Stimulated activated memory B cell treated with anti-CD40 and anti-IgM and Interleukin-4, amounts not matched to agents 10 μg/mL and 1 μg/mL and 100 μg/mL, for 72 hours (primary cell): ENCODE results near the gene IL27RA.
A peak's percentile ranks its signal among the peaks of the same experiment; 100 is the strongest.

Experiments
- ATAC-seq: fragments of 150-1000 bp; cut with Tn5 transposase; 2 replicates; pipeline ENCODE4 v1.10.0; 2021
- H3K27ac Mint-ChIP-seq: one replicate; pipeline ENCODE4 v1.8.0; 2022; ENCODE audit warnings: mild to moderate bottlenecking, mixed read lengths
- H3K27me3 Mint-ChIP-seq: one replicate; pipeline ENCODE4 v1.8.0; 2022; ENCODE audit warnings: mixed read lengths
- H3K36me3 Mint-ChIP-seq: one replicate; pipeline ENCODE4 v1.8.0; 2022; ENCODE audit warnings: mixed read lengths
- H3K4me1 Mint-ChIP-seq: one replicate; pipeline ENCODE4 v1.8.0; 2022; ENCODE audit warnings: mixed read lengths
- H3K4me3 Mint-ChIP-seq: one replicate; pipeline ENCODE4 v1.8.0; 2022; ENCODE audit warnings: mild to moderate bottlenecking, moderate library complexity, mixed read lengths
- H3K9me3 Mint-ChIP-seq: one replicate; pipeline ENCODE4 v1.8.0; 2022; ENCODE audit warnings: mixed read lengths

The IL27RA gene

DNA sequence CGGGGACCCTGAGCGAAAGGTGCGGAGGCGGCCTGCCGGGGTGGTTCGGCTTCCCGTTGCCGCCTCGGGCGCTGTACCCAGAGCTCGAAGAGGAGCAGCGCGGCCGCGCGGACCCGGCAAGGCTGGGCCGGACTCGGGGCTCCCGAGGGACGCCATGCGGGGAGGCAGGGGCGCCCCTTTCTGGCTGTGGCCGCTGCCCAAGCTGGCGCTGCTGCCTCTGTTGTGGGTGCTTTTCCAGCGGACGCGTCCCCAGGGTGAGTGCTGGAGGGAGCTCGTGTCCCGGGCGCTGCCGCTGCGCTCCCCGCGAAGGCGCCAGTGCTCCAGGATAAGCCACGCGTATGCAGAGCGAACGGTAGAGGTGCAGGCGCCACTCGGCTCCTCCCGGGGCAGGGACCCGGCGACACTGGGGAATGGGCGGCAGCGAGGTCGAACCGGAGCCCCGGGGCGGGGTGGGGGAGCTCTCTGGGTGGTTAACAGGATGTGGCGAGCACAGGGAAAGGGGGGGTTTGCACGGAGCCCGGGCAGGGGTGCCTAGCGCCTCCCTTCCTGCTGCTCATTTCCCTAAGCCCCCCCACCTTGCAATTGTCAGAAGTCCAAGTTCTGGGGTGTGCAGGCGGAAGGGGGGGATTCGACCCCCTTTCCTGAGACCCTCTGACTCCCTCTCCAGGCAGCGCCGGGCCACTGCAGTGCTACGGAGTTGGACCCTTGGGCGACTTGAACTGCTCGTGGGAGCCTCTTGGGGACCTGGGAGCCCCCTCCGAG is at the start of gene IL27RA:
TSS of gene IL27RA (plus strand) at position 44 of the 762 bp plus-strand sequence. CDS start at position 155, 111 bp downstream.
- peaks cover 11% of the 10 kb centered on the region for H3K36me3 Mint-ChIP-seq
- peak within 1 kb of the TSS; percentile 98 for H3K27ac Mint-ChIP-seq
- H3K27me3 Mint-ChIP-seq = no peaks in the 10 kb centered on the region
- H3K4me3 Mint-ChIP-seq = peak within 1 kb of the TSS; percentile 96
- peak; percentile 88 for ATAC-seq
- peaks cover 43% of the 10 kb centered on the region for H3K4me1 Mint-ChIP-seq
- no peaks in the 10 kb centered on the region for H3K9me3 Mint-ChIP-seq

DNA sequence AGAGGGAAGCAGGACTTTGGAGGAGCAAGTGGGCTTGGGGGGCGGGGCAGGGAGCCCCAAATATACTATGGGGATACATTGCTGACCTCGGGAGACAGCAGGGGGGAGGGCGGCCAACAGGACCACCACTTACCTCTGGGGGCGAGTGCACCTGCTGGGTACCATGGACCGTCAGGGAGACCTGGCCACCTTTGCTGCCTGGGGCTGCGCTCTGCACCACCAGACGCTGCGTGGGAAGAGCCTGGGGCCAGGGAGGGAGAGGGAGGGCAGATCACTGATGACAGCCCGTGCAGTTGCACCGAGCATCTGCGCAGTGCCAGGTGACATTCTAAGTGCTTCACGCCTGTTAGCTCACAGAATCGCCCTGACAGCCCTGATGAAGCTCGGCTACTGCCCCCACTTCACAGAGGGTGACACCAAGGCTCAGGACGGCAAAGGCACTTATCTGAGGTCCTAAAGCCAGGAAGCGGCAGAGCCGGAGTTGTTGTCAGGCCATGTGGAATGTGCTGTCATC is 49.5 kb upstream of the IL27RA start:
- Mint-ChIP-seq H3K27ac (peak overlapping the region; percentile 91), H3K27me3 (no peaks in the 10 kb centered on the region), H3K4me3 (peak overlapping the region; percentile 66), H3K4me1 (peaks cover 71% of the 10 kb centered on the region), H3K9me3 (no peaks in the 10 kb centered on the region), H3K36me3 (no peaks in the 10 kb centered on the region)
- no peak for ATAC-seq

DNA sequence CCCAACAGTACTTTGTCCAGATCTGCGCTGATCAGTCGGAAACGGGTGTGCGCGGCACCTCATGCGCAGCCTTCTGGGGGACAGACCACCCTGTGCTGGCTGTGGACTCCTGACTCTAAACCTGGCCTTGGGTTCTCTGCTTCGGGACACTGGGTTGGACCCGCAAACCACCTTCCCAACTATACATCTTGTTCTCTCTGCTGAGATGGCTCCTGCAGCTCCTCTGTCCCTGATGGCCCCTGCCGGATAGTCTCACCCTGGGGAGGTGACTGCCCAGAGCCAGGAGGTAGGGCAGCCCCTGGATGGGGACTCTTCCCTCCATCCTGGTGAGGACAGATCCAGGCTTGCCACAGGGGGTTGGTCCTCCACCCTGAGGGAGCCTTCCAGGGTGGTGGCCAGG is 48.8 kb upstream of the IL27RA start:
- ATAC-seq = no peak

DNA sequence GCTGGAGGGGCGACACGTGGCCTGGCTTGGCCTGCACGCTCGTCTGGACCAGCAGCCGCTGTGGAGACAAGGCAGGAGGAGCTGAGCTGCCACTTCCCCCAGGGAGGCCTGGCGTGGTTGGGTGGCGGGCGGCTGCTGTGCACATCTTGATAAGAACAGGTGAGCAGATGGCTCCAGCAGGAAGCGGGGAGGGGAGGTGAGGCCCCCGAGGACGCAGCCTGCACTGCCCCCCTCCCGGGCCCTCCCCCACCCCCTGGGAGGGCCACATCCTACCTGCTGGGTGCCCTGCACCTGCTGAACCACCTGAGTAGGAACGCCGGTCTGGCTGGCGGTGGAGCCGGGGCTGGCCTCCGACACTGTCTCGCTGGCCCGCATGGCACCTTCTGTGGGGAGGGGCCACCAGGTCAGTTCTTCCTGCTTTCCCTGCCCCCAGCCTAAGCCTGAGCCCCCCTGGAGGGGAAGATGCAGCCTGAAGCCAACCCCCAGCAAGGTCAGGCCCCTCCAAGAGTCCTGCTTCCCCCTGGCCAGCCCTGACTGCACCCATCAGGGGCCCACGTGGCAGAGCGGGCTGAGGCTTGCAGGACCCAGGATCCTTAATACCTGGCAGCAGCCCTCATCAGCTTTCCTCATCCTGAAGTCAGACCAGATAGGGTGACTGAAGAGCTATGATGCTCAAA is 48.2 kb upstream of the IL27RA start:
- Mint-ChIP-seq H3K36me3 (no peaks in the 10 kb centered on the region), H3K27me3 (no peaks in the 10 kb centered on the region), H3K4me1 (peaks cover 78% of the 10 kb centered on the region), H3K27ac (peak overlapping the region; percentile 92), H3K4me3 (peak overlapping the region; percentile 31), H3K9me3 (no peaks in the 10 kb centered on the region)
- peak; percentile 0 for ATAC-seq

More for the DNA sequence above, 48.8 kb upstream of the IL27RA start:
- Mint-ChIP-seq H3K27me3 (no peaks in the 10 kb centered on the region), H3K9me3 (no peaks in the 10 kb centered on the region), H3K4me1 (peaks cover 78% of the 10 kb centered on the region), H3K4me3 (no peak overlapping the region), H3K36me3 (no peaks in the 10 kb centered on the region), H3K27ac (peak overlapping the region; percentile 92)

GRCh38 chr19:13984186-13984585 is 47.4 kb upstream of the IL27RA start:
- Mint-ChIP-seq H3K4me1 (peaks cover 82% of the 10 kb centered on the region), H3K27ac (peak overlapping the region; percentile 92)
- no peak for ATAC-seq

DNA sequence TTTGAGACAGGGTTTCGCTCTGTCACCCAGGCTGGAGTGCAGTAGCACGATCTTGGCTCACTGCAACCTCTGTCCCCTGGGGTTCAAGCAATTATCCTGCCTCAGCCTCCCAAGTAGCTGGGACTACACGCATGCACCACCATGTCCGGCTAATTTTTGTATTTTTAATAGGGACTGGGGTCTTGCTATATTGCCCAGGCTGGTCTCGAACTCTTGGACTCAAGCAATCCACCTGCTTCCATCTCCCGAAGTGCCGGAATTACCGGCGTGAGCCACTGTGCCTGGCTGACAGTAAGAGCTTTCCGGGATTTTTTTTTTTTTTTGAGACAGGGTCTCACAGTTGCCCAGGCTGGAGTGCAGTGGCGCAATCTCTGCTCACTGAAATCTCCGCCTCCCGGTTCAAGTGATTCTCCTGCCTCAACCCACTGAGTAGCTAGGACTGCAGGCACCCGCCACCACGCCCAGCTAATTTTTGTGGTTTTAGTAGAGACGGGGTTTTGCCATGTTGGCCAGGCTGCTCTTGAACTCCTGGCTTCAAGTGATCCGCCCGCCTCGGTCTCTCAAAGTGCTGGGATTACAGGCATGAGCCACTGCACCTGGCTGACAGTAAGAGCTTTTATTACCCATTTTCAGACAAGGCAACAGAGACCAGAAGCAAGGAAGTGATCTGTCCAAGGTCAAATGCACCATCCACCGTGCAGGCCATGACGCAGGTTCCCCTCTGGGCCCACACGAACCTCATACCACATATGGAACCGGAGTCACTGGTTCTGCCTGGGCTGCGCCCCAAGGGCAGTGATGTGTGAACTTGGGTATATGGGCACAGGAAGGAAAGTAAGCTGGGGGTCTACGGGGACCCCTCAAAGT is 46.5 kb upstream of the IL27RA start:
- Mint-ChIP-seq H3K4me1 (peaks cover 80% of the 10 kb centered on the region), H3K9me3 (no peaks in the 10 kb centered on the region), H3K27ac (peak overlapping the region; percentile 92), H3K4me3 (peak overlapping the region; percentile 45), H3K27me3 (no peaks in the 10 kb centered on the region), H3K36me3 (peaks cover 17% of the 10 kb centered on the region)
- peak; percentile 66 for ATAC-seq

More at GRCh38 chr19:13984186-13984585, 47.4 kb upstream of the IL27RA start:
- H3K9me3 Mint-ChIP-seq = no peaks in the 10 kb centered on the region
- no peaks in the 10 kb centered on the region for H3K27me3 Mint-ChIP-seq
- peaks cover 8% of the 10 kb centered on the region for H3K36me3 Mint-ChIP-seq
- H3K4me3 Mint-ChIP-seq = no peak overlapping the region

GRCh38 chr19:13985771-13986347 is 45.7 kb upstream of the IL27RA start:
- ATAC-seq = peak; percentile 51
- H3K4me1 Mint-ChIP-seq = peaks cover 81% of the 10 kb centered on the region
- peaks cover 24% of the 10 kb centered on the region for H3K36me3 Mint-ChIP-seq
- no peaks in the 10 kb centered on the region for H3K27me3 Mint-ChIP-seq
- no peaks in the 10 kb centered on the region for H3K9me3 Mint-ChIP-seq
- peak overlapping the region; percentile 92 for H3K27ac Mint-ChIP-seq
- peak overlapping the region; percentile 45 for H3K4me3 Mint-ChIP-seq

DNA sequence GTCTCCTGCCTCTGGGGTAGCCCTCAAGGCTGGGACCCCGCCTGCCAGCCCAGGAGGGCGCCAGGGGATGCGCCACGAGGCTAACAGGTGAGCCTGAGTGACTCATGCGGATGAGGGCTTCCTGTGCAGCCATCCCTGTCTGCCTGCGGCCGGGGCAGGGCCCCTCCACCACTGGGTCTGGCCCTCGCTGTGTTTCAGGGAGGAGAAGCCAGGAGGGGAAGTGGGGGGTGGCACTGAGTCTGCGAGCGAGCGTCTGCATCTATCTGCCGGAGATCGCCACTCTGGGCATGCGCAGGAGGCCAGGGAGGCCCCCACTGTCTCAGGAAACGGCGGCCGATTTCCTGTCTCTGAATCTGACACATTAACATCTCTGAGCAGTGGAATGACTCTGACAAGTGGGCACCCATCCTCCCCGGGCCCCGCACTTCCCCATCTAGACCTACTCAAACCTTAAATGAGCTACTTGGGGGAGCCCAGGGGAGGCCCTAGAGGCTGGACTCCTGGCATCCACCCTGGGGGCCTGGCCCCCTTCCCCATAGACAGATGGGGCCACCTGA is 45.1 kb upstream of the IL27RA start:
- H3K4me1 Mint-ChIP-seq = peaks cover 80% of the 10 kb centered on the region
- peak overlapping the region; percentile 70 for H3K4me3 Mint-ChIP-seq
- peaks cover 29% of the 10 kb centered on the region for H3K36me3 Mint-ChIP-seq
- H3K27ac Mint-ChIP-seq = peak overlapping the region; percentile 92
- no peaks in the 10 kb centered on the region for H3K27me3 Mint-ChIP-seq
- no peaks in the 10 kb centered on the region for H3K9me3 Mint-ChIP-seq
- ATAC-seq = peak; percentile 94

- H3K36me3 Mint-ChIP-seq = peaks cover 34% of the 10 kb centered on the region
- H3K27me3 Mint-ChIP-seq = no peaks in the 10 kb centered on the region
- H3K9me3 Mint-ChIP-seq = no peaks in the 10 kb centered on the region
- H3K27ac Mint-ChIP-seq = peak overlapping the region; percentile 92
- peaks cover 77% of the 10 kb centered on the region for H3K4me1 Mint-ChIP-seq
- ATAC-seq = no peak
- peak overlapping the region; percentile 70 for H3K4me3 Mint-ChIP-seq
Observed at GRCh38 chr19:13987101-13987890, 44.3 kb upstream of the IL27RA start.

DNA sequence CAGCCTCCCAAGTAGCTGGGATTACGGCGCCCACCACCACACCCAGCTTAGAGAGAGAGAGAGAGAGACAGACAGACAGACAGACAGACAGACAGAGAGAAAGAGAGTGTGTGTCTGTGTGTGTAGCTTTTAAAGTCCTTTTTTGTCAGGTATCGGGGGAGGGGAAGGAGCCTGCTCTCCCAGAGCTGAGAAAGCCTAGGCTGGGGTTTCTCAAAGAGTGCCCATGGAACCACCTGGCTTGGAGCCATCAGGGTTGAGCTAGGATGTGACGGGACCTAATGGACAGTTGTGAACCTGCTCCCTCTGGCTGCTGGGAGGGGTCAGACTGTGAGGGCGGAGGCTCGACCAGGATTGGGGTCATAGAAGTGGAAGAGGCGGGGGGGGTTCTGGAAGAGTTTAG is 42.1 kb upstream of the IL27RA start:
- ATAC-seq = no peak
- Mint-ChIP-seq H3K4me3 (no peak overlapping the region), H3K27ac (peak overlapping the region; percentile 92), H3K36me3 (peaks cover 40% of the 10 kb centered on the region), H3K27me3 (no peaks in the 10 kb centered on the region), H3K4me1 (peaks cover 62% of the 10 kb centered on the region), H3K9me3 (no peaks in the 10 kb centered on the region)

DNA sequence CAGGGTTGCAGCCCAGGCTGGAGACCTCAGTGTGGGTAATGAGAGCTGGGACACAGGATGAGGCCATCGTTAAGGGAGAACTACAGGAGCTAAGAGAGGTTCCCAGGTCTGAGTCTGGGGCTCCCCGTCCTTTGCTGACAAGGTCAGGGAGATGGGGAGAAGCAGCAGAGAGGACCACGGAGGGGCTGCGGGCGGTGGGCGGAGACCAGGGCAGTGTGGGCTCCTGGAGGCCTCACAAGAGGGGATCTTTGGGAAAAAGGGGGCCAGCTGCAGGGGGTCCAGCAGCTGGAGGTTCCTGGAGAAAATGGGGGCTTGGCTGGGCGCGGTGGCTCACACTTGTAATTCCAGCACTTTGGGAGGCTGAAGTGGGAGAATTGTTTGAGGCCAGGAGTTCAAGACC is 41.5 kb upstream of the IL27RA start:
- Mint-ChIP-seq H3K9me3 (no peaks in the 10 kb centered on the region), H3K36me3 (peaks cover 40% of the 10 kb centered on the region), H3K27ac (no peak overlapping the region), H3K4me3 (no peak overlapping the region), H3K27me3 (no peaks in the 10 kb centered on the region), H3K4me1 (peaks cover 61% of the 10 kb centered on the region)
- ATAC-seq = no peak

GRCh38 chr19:13992025-13992424 is 39.5 kb upstream of the IL27RA start:
- H3K27me3 Mint-ChIP-seq = no peaks in the 10 kb centered on the region
- H3K36me3 Mint-ChIP-seq = peaks cover 40% of the 10 kb centered on the region
- no peaks in the 10 kb centered on the region for H3K9me3 Mint-ChIP-seq
- H3K4me1 Mint-ChIP-seq = peaks cover 45% of the 10 kb centered on the region
- H3K27ac Mint-ChIP-seq = peak overlapping the region; percentile 33
- no peak overlapping the region for H3K4me3 Mint-ChIP-seq
- ATAC-seq = no peak

DNA sequence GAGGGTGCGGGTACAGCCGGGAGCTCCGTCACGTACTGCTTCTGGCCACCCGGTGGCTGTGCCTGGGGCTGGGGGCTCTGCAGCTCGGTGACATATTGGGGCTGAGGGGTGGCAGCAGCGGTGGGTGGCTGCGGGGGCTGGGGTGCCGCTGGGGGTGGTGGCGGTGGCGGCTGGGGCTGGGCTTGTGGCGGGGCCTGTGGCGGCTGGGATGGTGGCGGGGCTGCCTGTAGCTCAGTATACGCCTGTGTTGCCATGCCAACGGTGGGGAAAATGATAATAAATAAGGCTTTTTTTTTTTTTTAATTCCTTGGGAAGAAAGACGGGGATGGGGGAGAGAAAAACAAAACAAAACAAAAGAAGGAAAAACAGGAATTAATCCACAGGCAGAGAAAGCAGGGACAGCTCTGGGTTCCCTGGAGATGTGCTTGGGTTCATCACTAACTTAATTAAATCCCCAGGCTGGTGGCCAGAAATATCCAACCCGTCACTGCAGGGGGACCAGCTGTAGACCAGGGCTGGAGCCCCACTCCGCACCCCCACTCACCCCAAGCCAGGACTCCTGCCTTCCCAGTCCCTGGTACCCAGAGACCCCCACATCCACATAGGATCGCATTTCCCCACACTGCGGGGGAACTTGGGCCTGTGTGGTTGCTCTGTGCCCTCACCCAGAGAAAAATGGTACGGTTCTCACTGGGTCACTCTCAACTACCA is 37.8 kb upstream of the IL27RA start:
- no peak for ATAC-seq
- H3K9me3 Mint-ChIP-seq = no peaks in the 10 kb centered on the region
- no peaks in the 10 kb centered on the region for H3K27me3 Mint-ChIP-seq
- peaks cover 42% of the 10 kb centered on the region for H3K36me3 Mint-ChIP-seq
- H3K27ac Mint-ChIP-seq = no peak overlapping the region
- no peak overlapping the region for H3K4me3 Mint-ChIP-seq
- H3K4me1 Mint-ChIP-seq = peaks cover 29% of the 10 kb centered on the region
